Caco-2 (cell line): ENCODE measurements around the gene CMBL. TPM values are rescaled to one million over a fixed set of nuclear protein-coding genes. Genes with fewer than 3 reads are reported as not detected.
"Not testable (repeated sequence)": the region's sequence is repeated elsewhere in the genome, so short reads cannot be mapped to it uniquely, and the experiment has no call there.

Source experiments
- BruUV-seq: library from RNA; stranded (reverse); fragments of 400-500 nt; replicated peaks from 2 replicates; lab custom pipeline; 2021; lab: Mats Ljungman, UMichigan
- CTCF ChIA-PET: fragments of 300-600 bp; sonication (Branson Sonifier 250); formaldehyde crosslinking; loops from one replicate; lab custom pipeline; 2022; ENCODE audit warnings: antibody characterized with exemption; lab: Charles Lee
- POLR2A ChIA-PET: fragments of 300-600 bp; sonication (Branson Sonifier 250); formaldehyde crosslinking; loops from one replicate; lab custom pipeline; 2022; ENCODE audit warnings: antibody characterized with exemption; lab: Charles Lee
- DNase-seq, 2 experiments: peaks; one replicate each; pipeline versions ENCODE4 v3.0.0 to v3.0.0-alpha.2; 2020 to 2022
- H3K27me3 ChIP-seq: replicated peaks from 2 replicates; pipeline ENCODE4 v1.6.0; 2011; ENCODE audit warnings: low read length; ENCODE audit not compliant: control insufficient read depth, insufficient read depth
- H3K36me3 ChIP-seq: 2 replicates; pipeline ENCODE4 v1.5.1; 2011; ENCODE audit warnings: low read length; ENCODE audit not compliant: control insufficient read depth, insufficient read depth
- H3K4me1 ChIP-seq: fragments of 250-450 bp; sonication (Bioruptor Pico); 2 replicates; pipeline ENCODE4 v1.5.1; 2020; ENCODE audit warnings: mild to moderate bottlenecking
- H3K4me3 ChIP-seq: 2 replicates; pipeline ENCODE4 v1.5.1; 2011; ENCODE audit warnings: low read depth, mild to moderate bottlenecking, control low read depth, low read length
- H3K9me3 ChIP-seq: fragments of 250-450 bp; sonication (Bioruptor Pico); 2 replicates; pipeline ENCODE4 v1.5.1; 2020; ENCODE audit warnings: mild to moderate bottlenecking, moderate library complexity
- H3K27ac Mint-ChIP-seq: one replicate; pipeline ENCODE4 v1.8.0; 2022; ENCODE audit warnings: mixed read lengths; ENCODE audit not compliant: unreplicated experiment
- H3K27me3 Mint-ChIP-seq: one replicate; pipeline ENCODE4 v1.8.0; 2022; ENCODE audit warnings: mixed read lengths; ENCODE audit not compliant: insufficient read depth, unreplicated experiment
- H3K36me3 Mint-ChIP-seq: one replicate; pipeline ENCODE4 v1.8.0; 2022; ENCODE audit warnings: mild to moderate bottlenecking, mixed read lengths; ENCODE audit not compliant: insufficient read depth, unreplicated experiment
- H3K4me1 Mint-ChIP-seq: one replicate; pipeline ENCODE4 v1.8.0; 2022; ENCODE audit warnings: low read depth, mixed read lengths; ENCODE audit not compliant: unreplicated experiment
- H3K4me3 Mint-ChIP-seq: one replicate; pipeline ENCODE4 v1.8.0; 2022; ENCODE audit warnings: mild to moderate bottlenecking, moderate library complexity, mixed read lengths; ENCODE audit not compliant: unreplicated experiment
- H3K9me3 Mint-ChIP-seq: one replicate; pipeline ENCODE4 v1.8.0; 2022; ENCODE audit warnings: mixed read lengths; ENCODE audit not compliant: unreplicated experiment
- CTCF ChIP-seq, 2 experiments: fragments of 200-600 bp in 1 of 2; IDR thresholded peaks; 1 replicate in 1 of 2; 2 replicates in 1 of 2; pipeline versions ENCODE4 v1.5.1 to v1.8.0; 2011 to 2022; ENCODE audit warnings: antibody characterized with exemption in 1 of 2, control low read depth in 1 of 2, inconsistent platforms in 1 of 2, low read depth in 1 of 2, low read length in 1 of 2, mild to moderate bottlenecking in 1 of 2, moderate library complexity in 1 of 2; ENCODE audit not compliant: insufficient read depth in 1 of 2, severe bottlenecking in 1 of 2, unreplicated experiment in 1 of 2
- intact Hi-C: fragments of 100-400 bp; cut with micrococcal nuclease; formaldehyde crosslinking; loops from one replicate; pipeline ENCODE4 v1.10.0; 2022; ENCODE audit not compliant: unreplicated experiment
- total RNA-seq: library from RNA; stranded (reverse); gene quantifications from 2 replicates; pipeline ENCODE4 v1.2.3, GENCODE V29; 2022

Gene CMBL
- total RNA-seq, 1 experiment from 2014 or later: 18.4 TPM

GRCh38 chr5:10315201-10315600 lies 7.5 kb upstream of the CMBL start:
- H3K36me3 ChIP-seq: no peaks in the 10 kb centered on the region
- no peaks in the 10 kb centered on the region for H3K27me3 ChIP-seq
- no peaks in the 10 kb centered on the region for H3K4me1 ChIP-seq
- no peak for TF ChIP-seq CTCF (IDR thresholded peaks at IDR 0.05; ENCODE audit: insufficient read depth in 1 of 2, low read depth in 1 of 2, low read length in 1 of 2, severe bottlenecking in 1 of 2, unreplicated experiment in 1 of 2)
- Mint-ChIP-seq H3K4me1 (no peaks in the 10 kb centered on the region), H3K27me3 (no peaks in the 10 kb centered on the region), H3K36me3 (no peaks in the 10 kb centered on the region), H3K9me3 (no peaks in the 10 kb centered on the region), H3K27ac (no peak overlapping the region), H3K4me3 (no peak overlapping the region)
- BruUV-seq: no TSS peak
- H3K4me3 ChIP-seq: no peak overlapping the region
- POLR2A ChIA-PET: no interaction called here
- CTCF ChIA-PET: no interaction called here
- DNase-seq: no peak
- intact Hi-C loops: no loop called here
- no peaks in the 10 kb centered on the region for H3K9me3 ChIP-seq

GRCh38 chr5:10311595-10312425 lies 4.1 kb upstream of the CMBL start:
- no peaks in the 10 kb centered on the region for H3K9me3 Mint-ChIP-seq

DNA sequence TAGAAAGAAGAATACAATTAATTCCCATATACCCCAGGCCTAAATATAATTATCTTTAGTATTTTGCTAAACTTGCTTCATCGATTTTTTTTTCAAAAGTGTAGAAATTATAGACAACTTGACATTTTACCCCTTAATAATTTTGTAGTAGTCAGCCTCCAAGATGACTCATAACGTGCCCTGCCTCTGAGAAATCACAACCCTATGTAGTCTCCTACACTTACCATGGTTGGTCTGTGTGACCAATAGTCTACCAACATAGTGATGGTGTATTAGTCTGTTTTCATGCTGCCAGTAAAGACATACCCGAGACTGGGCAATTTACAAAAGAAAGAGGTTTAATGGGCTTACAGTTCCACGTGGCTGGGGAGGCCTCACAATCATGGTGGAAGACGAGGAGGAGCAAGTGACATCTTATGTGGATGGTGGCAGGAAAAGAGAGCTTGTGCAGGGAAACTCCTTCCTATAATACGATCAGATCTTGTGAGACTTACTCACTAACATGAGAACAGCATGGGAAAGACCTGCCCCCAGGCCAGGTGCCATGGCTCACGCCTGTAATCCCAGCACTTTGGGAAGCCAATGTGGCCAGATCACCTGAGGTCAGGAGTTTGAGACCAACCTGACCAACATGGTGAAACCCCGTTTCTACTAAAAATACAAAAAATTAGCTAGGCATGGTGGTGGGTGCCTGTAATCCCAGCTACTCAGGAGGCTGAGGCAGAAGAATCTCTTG lies 3.3 kb upstream of the CMBL start:
- POLR2A ChIA-PET, H3K9me3 ChIP-seq, CTCF ChIA-PET, H3K4me3 ChIP-seq, intact Hi-C loops, H3K36me3 ChIP-seq, BruUV-seq, H3K27me3 Mint-ChIP-seq, H3K4me1 Mint-ChIP-seq, H3K4me1 ChIP-seq, H3K27me3 ChIP-seq, H3K9me3 Mint-ChIP-seq, DNase-seq, H3K4me3 Mint-ChIP-seq, H3K27ac Mint-ChIP-seq, H3K36me3 Mint-ChIP-seq: not testable (repeated sequence)

More at GRCh38 chr5:10311595-10312425, 4.1 kb upstream of the CMBL start:
- ChIA-PET POLR2A (no interaction called here), CTCF (interaction anchor here (0.8 kb wide), 1 partner anchor 42 kb away, joined by 3 read pairs; the partner anchor contains the start of gene MARCHF6)
- BruUV-seq: no TSS peak
- Mint-ChIP-seq H3K27me3 (no peaks in the 10 kb centered on the region), H3K27ac (no peak overlapping the region), H3K36me3 (peaks cover 6% of the 10 kb centered on the region), H3K4me3 (no peak overlapping the region), H3K4me1 (no peaks in the 10 kb centered on the region)
- Histone ChIP-seq H3K27me3 (no peaks in the 10 kb centered on the region), H3K36me3 (no peaks in the 10 kb centered on the region), H3K9me3 (no peaks in the 10 kb centered on the region), H3K4me3 (no peak overlapping the region), H3K4me1 (no peaks in the 10 kb centered on the region; the same call in 1 of the 2 replicates)
- DNase-seq: no peak
- TF ChIP-seq CTCF (IDR thresholded peaks at IDR 0.05; ENCODE audit: insufficient read depth in 1 of 2, low read depth in 1 of 2, low read length in 1 of 2, severe bottlenecking in 1 of 2, unreplicated experiment in 1 of 2): no peak
- intact Hi-C loops: no loop called here
